GM19372 (cell line): ENCODE data around the gene PROKR1.
"Not testable (repeated sequence)": the region's sequence is repeated elsewhere in the genome, so short reads cannot be mapped to it uniquely, and the experiment has no call there.

Experiments
- ATAC-seq: cut with Tn5 transposase; IDR thresholded peaks from one replicate; pipeline ENCODE4 v1.9.1; 2021; ENCODE audit warnings: mild to moderate bottlenecking, low read depth, moderate library complexity; ENCODE audit not compliant: unreplicated experiment

PROKR1 gene

GRCh38 chr2:68653538-68653982 is 10.2 kb downstream of the PROKR1 start:
- ATAC-seq, result no peak

DNA sequence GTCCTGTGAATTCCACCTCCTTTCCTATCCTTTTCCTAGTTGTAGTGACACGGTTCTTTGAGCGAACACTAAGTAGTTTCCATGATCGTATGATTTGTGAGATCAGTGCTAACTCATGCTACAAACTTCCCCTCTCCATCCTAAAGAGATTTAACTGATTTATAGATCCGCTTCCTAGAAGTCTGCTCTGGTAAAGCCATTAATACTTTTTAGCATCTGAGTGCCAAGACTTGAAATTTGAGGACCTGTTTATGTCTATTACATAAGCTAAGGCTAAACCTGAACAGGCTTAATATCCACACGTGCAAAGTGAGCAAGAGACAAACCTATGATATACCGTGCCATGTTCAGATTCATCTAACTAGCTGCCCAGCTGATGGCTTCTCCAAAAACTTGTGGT is 14.9 kb downstream of the PROKR1 start:
- no peak for ATAC-seq

- no peak for ATAC-seq
Measured at GRCh38 chr2:68659081-68659480, 15.7 kb downstream of the PROKR1 start.

- ATAC-seq, result no peak
Measured at GRCh38 chr2:68660658-68661057, 17.3 kb downstream of the PROKR1 start.

- no peak for ATAC-seq
Measured at GRCh38 chr2:68662466-68662865, 19.1 kb downstream of the PROKR1 start.

- ATAC-seq, result no peak
Measured at GRCh38 chr2:68663371-68664156, 20.2 kb downstream of the PROKR1 start.

- ATAC-seq, result no peak
Measured at GRCh38 chr2:68667371-68667770, 24.0 kb downstream of the PROKR1 start.

- no peak for ATAC-seq
Measured at GRCh38 chr2:68669651-68670050, 26.3 kb downstream of the PROKR1 start.

- no peak for ATAC-seq
Measured at GRCh38 chr2:68671961-68672360, 28.6 kb downstream of the PROKR1 start.

GRCh38 chr2:68673631-68674030 is 30.3 kb downstream of the PROKR1 start:
- ATAC-seq, result no peak

DNA sequence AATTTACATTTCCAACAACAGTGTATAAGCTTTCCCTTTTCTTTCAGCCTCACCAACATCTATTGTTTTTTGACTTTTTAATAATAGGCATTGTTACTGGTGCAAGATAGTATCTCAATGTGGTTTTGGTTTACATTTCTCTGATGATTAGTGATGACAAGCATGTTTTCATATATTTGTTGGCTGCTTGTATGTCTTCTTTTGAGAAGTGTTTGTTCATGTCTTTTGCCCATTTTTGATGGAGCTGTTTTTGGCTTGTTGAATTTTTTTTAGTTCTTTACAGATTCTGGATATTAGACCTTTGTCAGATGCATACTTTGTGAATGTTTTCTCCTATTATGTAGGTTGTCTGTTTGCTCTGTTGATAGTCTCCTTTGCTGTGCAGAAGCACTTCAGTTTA is 32.1 kb downstream of the PROKR1 start:
- no peak for ATAC-seq

GRCh38 chr2:68677837-68678236 is 34.5 kb downstream of the PROKR1 start:
- ATAC-seq, result not testable (repeated sequence)

DNA sequence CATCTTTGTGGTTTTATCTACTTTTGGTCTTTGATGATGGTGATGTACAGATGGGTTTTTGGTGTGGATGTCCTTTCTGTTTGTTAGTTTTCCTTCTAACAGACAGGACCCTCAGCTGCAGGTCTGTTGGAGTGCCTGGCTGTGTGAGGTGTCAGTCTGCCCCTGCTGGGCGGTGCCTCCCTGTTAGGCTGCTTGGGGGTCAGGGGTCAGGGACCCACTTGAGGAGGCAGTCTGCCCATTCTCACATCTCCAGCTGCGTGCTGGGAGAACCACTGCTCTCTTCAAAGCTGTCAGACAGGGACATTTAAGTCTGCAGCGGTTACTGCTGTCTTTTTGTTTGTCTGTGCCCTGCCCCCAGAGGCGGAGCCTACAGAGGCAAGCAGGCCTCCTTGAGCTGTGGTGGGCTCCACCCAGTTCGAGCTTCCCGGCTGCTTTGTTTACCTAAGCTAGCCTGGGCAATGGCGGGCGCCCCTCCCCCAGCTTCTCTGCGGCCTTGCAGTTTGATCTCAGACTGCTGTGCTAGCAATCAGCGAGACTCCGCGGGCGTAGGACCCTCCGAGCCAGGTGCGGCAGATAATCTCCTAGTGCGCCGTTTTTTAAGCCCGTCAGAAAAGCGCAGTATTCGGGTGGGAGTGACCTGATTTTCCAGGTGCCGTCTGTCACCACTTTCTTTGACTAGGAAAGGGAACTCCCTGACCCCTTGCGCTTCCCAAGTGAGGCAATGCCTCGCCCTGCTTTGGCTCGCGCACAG is 36.0 kb downstream of the PROKR1 start:
- not testable (repeated sequence) for ATAC-seq

DNA sequence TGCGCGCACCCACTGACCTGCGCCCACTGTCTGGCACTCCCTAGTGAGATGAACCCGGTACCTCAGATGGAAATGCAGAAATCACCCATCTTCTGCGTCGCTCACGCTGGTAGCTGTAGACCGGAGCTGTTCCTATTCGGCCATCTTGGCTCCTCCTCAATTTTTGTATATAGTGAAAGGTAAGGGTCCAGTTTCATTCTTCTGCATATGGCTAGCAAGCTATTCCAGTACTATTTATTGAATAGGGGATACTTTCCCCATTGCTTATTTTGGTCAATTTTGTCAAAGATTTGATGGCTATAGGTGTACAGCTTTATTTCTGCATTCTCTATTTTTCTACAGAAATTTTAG is 36.5 kb downstream of the PROKR1 start:
- not testable (repeated sequence) for ATAC-seq

DNA sequence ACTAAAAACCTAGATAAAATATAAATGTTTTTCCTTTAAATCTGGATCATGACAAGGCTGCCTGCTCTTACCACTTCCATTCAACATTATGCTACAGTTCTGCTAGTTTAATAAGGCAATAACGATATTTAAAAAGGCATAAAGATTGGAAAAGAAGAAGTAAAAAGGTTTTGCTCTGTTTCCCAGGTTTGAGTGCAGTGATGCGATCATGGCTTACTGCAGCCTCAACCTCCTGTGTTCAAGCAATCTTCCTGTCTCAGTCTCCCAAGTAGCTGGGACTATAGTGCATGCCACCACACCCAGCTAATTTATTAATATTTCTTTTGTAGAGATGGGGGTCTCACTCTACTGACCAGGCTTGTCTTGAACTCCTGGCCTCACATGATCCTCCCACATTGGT is 40.8 kb downstream of the PROKR1 start:
- no peak for ATAC-seq

DNA sequence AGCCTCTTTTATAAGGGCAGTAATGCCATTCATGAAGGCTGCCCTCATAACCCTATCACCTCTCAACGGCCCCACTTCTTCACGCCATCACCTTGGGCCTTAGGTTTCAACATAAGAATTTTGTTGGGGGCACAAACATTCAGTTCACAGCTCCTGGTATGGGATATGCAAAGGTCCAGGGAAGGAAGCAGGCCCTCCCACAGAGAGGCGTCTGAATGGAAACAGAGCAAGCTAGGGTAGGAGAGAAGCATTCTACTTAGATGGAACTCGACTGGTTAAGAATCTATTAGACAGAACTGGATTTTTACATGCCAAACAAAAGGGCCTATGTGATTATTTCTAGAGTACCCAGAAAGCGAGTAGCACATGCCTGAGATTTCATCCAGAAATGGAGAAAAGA is 42.8 kb downstream of the PROKR1 start:
- ATAC-seq, result no peak

- ATAC-seq, result no peak
Measured at GRCh38 chr2:68687018-68687417, 43.6 kb downstream of the PROKR1 start.

DNA sequence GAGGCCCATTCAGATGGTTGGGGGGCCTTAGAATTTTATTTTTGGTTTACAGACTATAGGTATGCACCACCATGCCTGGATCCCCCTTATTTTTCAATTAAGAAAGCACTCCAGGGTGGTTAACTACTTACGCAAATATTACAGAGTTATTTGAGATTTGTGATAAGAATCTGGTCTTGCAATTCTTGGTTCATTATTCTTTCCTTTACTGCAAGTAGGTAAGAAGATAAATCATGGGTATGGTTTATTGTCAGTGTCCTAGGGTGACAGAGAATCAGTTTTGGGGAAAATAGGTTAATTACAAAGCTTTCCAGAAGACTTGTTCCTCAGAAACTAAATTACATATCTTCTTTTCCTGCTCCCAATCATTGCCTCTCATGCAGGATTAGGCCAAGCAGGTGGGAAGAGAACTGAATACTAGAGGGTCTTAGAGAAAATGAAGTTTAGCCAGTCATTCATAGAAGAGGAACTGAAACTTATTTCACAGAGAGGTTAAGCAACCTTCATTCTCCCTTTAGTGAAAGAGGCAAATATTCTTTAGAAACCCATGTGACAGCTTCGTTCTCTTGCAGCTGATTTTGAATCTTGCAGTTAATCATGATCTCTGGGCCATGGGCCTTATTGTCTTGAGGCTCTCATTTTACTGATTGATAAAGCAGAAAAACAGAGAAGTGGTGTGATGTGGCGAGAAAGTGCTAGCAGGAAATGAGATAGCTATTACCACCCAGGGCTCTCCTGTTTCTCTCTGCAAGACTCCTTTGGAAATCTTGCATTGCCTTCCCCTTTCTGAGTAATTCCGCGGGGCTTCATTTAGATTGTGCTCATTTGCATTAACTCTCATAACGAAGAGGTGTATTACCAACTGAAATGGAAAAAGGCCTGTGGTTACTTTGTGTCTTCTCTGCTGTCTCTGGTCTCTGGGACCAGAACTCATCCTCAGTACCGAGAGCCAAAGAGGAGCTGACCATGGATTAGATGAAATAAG is 46.5 kb downstream of the PROKR1 start:
- peak; percentile 89 for ATAC-seq

GRCh38 chr2:68690851-68691250 is 47.5 kb downstream of the PROKR1 start:
- no peak for ATAC-seq

DNA sequence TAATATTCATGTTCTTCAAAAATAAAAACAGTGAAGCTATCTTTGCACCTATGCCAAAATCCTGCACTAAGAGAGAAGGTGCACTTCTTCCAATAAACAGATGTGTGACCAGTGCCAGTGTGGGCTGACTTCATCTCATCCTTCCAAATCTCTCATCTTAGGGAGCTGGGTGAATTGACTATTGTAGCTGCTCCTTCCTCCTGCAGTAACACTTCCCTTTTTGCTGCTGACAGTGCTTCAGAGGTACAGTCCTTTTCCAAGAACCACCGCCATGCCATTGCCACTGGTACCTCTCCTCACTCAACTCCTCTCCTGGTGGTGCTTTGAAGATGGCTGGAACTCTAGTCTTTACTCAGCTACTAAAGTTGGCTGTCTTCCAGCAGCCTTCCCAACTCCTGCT is 49.1 kb downstream of the PROKR1 start:
- ATAC-seq, result no peak

DNA sequence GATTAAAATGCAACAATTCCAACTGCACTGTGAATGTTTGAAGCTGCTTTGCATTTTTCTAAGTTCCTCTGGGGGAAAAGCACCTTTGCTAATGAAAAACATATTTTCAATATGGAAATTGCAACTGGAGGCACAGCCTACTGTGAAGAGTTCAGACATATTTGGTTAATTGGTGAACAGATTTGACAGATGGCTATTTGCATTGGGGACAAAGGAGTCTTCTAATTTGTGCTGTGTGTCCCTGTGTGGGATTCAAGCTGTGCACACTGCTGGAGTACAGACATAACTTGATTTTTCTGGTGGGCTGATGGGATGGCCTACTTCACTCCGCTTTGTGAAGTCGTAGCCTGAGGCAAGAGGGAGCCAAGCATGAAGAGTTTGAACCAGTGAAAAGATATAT is 50.6 kb downstream of the PROKR1 start:
- ATAC-seq, result no peak
